Measurements from ENCODE around the gene GGTLC1. TPM values are rescaled to one million over a fixed set of nuclear protein-coding genes. Genes with fewer than 3 reads are reported as not detected.

GGTLC1 gene
- polyA plus RNA-seq, 1 donor, result not detected

DNA sequence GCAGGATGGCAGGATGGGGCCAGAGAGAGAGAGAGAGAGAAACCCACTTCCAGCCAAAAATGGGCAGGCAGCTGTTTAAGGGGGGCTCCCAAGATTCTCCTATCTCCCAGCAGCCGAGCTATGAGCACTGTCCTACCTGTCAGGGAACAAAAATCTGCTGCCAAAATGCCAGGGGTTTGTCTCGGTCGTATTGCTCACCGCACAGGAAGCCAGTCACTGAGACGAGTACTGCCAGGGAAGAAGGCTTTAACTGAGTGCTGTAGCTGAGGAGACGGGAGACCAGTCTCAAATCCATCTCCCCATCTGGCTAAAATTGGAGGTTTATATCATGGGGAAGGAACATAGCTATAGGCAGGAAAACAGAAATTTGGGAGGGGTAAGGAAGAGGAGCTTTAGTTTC is 22.3 kb downstream of the GGTLC1 start:
- no peak for DNase-seq

DNA sequence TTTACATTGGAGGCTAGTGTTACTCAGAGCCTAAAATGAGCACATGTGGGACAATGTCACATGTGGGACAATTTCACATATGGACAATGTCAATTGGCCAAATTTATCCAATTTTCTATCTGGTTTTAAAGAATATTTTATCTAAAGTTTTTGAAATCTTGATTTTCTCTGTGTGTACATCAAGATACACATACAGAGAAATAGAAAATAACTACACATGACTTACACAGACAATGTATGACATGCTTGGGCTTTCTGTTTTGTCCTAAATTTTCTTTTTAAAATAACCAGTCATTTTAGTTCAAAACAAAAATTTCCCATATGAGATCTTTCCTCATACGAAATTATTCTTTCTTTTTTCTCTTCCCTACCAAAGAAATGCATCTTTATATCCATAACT is 24.6 kb downstream of the GGTLC1 start:
- DNase-seq, result no peak

DNA sequence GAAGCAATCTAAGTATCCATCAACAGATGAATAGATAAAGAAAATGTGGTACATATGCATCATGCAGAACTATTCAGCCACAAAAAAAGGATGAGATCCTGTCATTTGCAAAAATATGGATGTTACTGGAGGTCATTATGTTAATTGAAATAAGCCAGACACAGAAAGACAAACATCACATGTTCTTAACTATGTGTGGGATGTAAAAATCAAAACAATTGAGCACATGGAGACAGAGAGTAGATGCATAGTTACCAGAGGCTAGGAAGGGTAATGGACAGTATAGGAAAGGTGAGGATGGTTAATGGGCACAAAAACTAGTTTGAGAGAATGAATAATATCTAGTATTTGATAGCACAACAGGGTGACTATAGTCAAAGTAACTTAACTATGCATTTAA is 26.3 kb downstream of the GGTLC1 start:
- no peak for DNase-seq

DNA sequence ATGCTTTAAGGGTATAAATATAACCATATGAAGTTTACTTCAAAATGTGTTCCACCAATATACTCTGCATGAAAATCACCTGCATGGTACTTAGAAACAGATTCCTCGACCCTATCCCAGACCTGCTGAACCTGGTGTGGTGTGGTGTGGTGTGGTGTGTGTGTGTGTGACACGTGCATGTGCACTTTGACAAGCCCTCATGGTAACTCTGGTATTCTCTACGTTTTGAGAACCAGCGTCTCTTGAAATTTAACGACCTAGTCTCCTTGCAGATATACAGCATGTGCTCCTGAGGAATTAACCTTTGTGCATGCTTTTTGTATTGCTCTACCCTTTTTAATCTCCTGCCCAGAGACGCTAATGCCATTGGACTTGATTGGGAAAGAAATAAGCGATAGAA is 29.5 kb downstream of the GGTLC1 start:
- no peak for DNase-seq

DNA sequence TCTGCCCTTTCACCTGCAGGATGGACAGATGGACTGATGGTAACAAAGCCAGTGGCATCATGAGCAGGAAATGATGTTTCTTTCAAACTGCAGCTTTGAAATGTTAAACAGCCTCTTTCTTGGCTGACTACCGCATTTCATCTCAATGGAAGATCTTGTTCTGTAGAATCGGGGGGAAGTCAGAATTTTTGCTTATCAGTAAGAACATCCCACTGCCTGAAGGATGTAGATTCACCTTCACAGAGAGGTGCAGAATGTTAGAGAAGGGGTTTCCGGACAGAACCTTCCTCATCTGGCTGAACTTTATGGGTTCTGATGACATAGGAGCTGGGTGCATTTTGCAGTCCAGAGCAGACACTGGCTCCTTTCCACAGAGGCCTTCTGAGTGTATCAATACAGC is 32.7 kb downstream of the GGTLC1 start:
- no peak for DNase-seq

DNA sequence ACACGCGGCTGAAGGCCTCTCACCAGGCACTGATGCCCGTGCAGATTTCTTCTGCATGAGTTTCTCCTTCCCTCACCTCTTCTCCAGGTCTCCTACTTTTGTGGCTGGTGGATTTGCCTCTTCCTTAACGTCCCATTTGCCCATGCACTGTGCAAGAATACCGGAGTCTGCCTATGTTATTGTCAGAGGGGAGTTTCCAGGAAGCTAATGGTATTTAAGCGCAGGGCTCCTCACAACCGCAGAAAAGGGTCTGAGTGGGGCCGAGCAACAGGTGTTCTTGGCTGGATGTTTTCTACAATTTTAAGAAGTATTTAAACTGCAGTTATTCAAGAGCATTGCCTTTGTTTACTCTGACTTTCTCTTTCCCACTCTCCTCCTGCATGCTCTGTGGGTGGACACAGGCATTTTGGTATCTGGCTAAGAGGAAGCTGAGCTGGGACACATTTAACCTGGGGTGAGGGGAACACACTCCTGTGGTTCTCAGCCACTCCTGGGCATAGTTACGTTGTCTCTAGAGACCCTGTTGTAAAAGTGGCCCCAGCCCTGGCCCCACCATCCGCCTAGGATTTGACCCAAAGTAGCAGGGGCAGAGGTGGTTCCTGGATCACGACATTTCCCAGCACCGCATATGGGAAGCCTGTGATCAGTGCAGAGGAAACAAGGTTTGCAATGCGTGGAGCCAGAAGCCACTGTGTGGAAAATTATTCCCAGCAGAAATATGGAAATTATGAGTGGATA is 34.4 kb downstream of the GGTLC1 start:
- DNase-seq, result no peak

DNA sequence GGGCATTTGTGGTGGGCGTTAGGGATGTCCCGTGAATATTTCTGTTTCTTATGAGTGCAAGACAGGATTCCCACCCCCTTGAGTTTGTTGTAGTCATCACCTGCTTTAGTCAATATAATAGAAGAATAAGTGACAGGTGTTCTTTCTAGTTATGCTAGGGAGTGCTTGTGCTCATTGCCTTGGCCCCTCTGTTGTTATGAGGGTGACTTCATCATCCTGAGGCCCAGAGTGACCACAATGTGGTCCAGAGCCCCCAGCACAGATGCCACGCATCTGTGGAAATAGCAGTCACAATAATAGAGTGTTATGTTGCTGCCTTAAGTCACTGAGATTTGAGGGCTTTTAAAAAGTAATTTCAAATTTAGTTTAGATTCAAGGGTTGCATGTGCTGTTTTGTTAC is 42.4 kb downstream of the GGTLC1 start:
- no peak for DNase-seq

DNA sequence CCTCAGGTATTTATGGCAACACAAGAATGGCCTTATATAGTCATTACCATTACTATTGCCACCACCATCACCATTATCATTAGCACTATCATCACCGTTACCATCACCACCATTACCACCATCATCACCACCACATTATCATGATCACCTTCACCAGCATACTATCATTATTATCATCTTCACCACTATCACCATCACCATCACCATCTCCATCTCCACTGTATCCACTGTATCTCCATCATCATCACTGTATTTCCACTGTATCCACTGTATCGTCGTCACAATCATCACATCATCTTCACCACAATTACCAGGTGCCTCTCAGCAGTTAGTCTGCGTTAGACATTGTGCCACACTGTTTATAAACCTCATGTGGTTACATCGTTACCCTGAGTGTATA is 45.3 kb downstream of the GGTLC1 start:
- no peak for DNase-seq

DNA sequence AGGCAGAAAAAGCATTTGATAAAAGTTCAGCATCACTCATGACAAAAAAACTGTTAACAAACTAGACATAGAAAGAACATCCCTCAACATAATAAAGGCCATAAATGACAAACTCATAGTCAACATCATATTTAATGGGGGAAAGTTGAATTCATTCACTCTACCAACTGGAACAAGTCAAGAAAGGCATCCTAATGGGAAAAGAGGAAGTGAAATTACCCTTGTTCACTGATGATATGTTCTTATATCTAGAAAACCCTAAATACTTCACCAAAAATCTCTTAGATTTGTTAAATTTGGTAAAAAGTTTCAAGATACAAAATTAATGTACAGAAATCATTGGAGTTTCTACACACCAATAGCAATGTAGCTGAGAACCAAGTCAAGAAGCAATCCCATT is 48.9 kb downstream of the GGTLC1 start:
- DNase-seq, result no peak

DNA sequence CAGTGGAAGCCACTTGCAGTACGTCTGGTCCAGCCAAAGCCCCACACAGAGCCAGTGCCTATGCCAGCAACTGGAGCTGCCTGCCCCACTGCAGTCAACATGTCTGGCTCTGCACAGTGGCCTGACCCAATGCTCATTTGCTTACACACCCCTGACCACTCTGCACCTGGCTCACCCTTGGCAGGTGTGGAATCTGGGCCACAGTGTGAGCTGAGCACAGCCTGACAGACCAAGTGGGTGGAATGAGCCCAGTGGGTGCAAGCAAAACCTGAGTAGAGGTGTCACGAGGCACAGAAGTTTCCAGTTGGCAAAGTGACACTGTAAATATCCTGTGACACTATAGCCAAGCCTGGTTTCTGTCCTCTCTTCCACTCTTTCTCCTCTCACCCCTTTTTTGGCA is 49.5 kb downstream of the GGTLC1 start:
- DNase-seq, result no peak

DNA sequence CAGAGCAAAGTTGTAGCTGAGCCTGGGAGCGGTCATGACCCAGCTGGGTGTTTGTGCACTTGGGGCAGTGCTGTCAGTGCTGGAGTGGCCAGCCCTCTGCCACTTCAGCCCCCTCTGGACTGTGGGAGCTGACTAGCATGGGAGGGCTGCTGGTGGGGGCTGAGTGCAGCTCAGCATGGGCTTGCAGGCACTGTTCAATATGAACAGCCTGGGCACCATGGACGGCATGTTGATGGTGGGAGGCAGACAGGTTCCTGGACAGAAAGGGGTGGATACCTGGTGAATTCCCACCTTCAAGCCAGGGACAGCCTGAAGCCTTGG is 50.5 kb downstream of the GGTLC1 start:
- no peak for DNase-seq

DNA sequence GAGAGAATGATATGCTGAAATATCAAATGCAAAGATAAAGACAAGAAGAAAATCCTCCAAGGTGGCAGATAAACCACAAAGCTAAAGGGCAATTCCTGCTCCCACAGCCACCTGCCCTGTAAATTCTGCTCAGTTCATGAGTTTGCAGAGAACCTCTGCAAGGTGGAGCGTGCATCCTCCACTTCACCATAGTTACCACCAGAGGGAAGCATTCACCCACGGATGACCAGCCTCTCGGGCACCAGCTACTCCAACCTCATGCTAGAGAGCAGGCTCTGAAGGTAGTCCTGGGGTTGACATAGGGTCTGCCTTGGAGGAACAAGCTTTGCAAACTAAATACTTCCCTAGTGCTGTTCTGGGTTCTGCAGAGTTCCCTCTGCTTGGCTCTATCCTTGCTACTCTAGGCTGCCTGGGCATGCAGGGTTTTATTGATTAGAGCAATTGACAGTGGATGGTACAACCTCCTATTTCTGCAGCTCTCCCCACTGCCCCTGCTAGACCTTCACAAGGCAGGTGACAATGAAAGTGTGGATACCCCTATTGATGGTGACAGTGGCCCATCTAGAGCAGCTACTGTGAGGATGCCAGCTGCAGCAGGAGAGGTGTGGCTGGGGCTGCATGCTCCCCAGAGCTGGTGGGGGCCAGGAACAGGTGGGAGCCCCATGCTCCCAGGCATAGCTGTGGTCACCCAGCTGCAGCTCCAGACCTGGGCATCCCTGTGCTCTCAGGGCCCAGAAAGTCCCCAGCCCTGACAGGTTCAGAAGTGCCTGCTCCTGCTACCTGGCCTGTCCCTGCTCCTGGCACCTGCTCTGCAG is 51.1 kb downstream of the GGTLC1 start:
- DNase-seq, result peak; percentile 63

Other genes starting within 250 kb of the GGTLC1 start
- not detected for gene CST1, start 237.8 kb downstream of the GGTLC1 start, polyA plus RNA-seq (ENCODE audit: insufficient read length)
- gene CST2, start 162.1 kb downstream of the GGTLC1 start, polyA plus RNA-seq (ENCODE audit: insufficient read length), result not detected
- gene CST5, start 109.0 kb downstream of the GGTLC1 start, polyA plus RNA-seq (ENCODE audit: insufficient read length), result 0.18 TPM

All from left kidney (tissue), 2 donors.